GM12878 (cell line): Measurements from ENCODE around the gene SH3GL2. TPM values are rescaled to one million over a fixed set of nuclear protein-coding genes. Genes with fewer than 3 reads are reported as not detected.

Experiments
- ATAC-seq: fragments of 200-7000 bp; cut with Tn5 transposase; 3 replicates; pipeline ENCODE4 v1.9.1; 2020; ENCODE audit warnings: mild to moderate bottlenecking, moderate library complexity
- BruUV-seq: library from RNA; stranded (reverse); fragments of 400-500 nt; replicated peaks from 2 replicates; lab custom pipeline; 2021; lab: Mats Ljungman, UMichigan
- CTCF ChIA-PET: fragments of 300-600 bp; sonication (Branson Sonifier 250); formaldehyde crosslinking; extraction: SDS; loops from one replicate; lab custom pipeline; 2021; ENCODE audit warnings: inconsistent platforms; lab: Yijun Ruan, JAX
- POLR2A ChIA-PET: fragments of 350-600 bp; formaldehyde crosslinking; extraction: SDS; loops from one replicate; lab custom pipeline; 2021; ENCODE audit warnings: inconsistent platforms; lab: Charles Lee
- RAD21 ChIA-PET: fragments of 300-600 bp; sonication (Branson Sonifier 250); formaldehyde crosslinking; loops from one replicate; lab custom pipeline; 2023; ENCODE audit warnings: antibody characterized with exemption; ENCODE audit not compliant: unreplicated experiment; lab: Charles Lee
- SMC1A ChIA-PET: fragments of 300-600 bp; sonication (Branson Sonifier 250); formaldehyde crosslinking; loops from one replicate; lab custom pipeline; 2023; ENCODE audit not compliant: unreplicated experiment, uncharacterized antibody; lab: Charles Lee
- DNase-seq: peaks from one replicate; pipeline ENCODE4 v3.0.0-alpha.2; 2011; ENCODE audit warnings: low read depth, low spot score
- FAIRE-seq: peaks from 3 replicates; lab custom pipeline; 2011; peaks lifted over from hg19 to GRCh38; lab: Jason Lieb, UNC
- H2AFZ ChIP-seq: 2 replicates; pipeline ENCODE4 v1.6.0; 2011; ENCODE audit warnings: low read depth, low read length, control low read depth; ENCODE audit not compliant: control insufficient read depth
- H3K27ac ChIP-seq: 2 replicates; pipeline ENCODE4 v1.5.1; 2011; ENCODE audit warnings: control low read depth; ENCODE audit not compliant: control insufficient read depth, insufficient read depth
- H3K27me3 ChIP-seq, 2 experiments: replicated peaks in 1 of 2; 2 replicates each; pipeline versions ENCODE4 v1.6.0 to v1.6.1; 2011; ENCODE audit warnings: low read length in 1 of 2; ENCODE audit not compliant: control insufficient read depth in 2 of 2, insufficient read depth in 2 of 2
- H3K36me3 ChIP-seq, 2 experiments: 2 replicates each; pipeline ENCODE4 v1.5.1; 2011; ENCODE audit warnings: low read length in 1 of 2; ENCODE audit not compliant: control insufficient read depth in 2 of 2, insufficient read depth in 2 of 2
- H3K4me1 ChIP-seq: 2 replicates; pipeline ENCODE4 v1.6.1; 2011; ENCODE audit warnings: mild to moderate bottlenecking, low read length, moderate library complexity, mixed read lengths; ENCODE audit not compliant: control insufficient read depth, insufficient read depth
- H3K4me2 ChIP-seq: 2 replicates; pipeline ENCODE4 v1.6.0; 2011; ENCODE audit warnings: control low read depth; ENCODE audit not compliant: control insufficient read depth, insufficient read depth
- H3K4me3 ChIP-seq: fragments of 200-600 bp; sonication (generic); 2 replicates; pipeline ENCODE4 v1.5.1; 2016
- H3K79me2 ChIP-seq: 2 replicates; pipeline ENCODE4 v1.6.0; 2011; ENCODE audit warnings: low read length; ENCODE audit not compliant: control insufficient read depth, insufficient read depth
- H3K9ac ChIP-seq: 2 replicates; pipeline ENCODE4 v1.8.0; 2011; ENCODE audit warnings: low read length, control low read depth, mixed read lengths; ENCODE audit not compliant: control insufficient read depth, insufficient read depth
- H3K9me3 ChIP-seq: replicated peaks from 3 replicates; pipeline ENCODE4 v1.5.1; 2011; ENCODE audit warnings: mild to moderate bottlenecking, low read length; ENCODE audit not compliant: control insufficient read depth, insufficient read depth
- H4K20me1 ChIP-seq: 2 replicates; pipeline ENCODE4 v1.6.0; 2011; ENCODE audit not compliant: control insufficient read depth, insufficient read depth
- BCL3 ChIP-seq: IDR thresholded peaks from 2 replicates; pipeline ENCODE4 v1.6.1; 2011; ENCODE audit warnings: borderline replicate concordance, low read depth, mild to moderate bottlenecking, moderate library complexity, low read length; ENCODE audit not compliant: insufficient read depth, poor library complexity, severe bottlenecking
- CTCF ChIP-seq, 3 experiments: IDR thresholded peaks in 2 of 3; conservative IDR thresholded peaks in 1 of 3; 2 replicates each; pipeline ENCODE4 v1.5.1; 2011; ENCODE audit warnings: low read depth in 3 of 3, low read length in 3 of 3, mild to moderate bottlenecking in 3 of 3, control low read depth in 2 of 3, moderate library complexity in 2 of 3, inconsistent platforms in 1 of 3, mixed read lengths in 1 of 3; ENCODE audit not compliant: control insufficient read depth in 2 of 3, insufficient read depth in 1 of 3; ENCODE audit errors: extremely low read depth in 1 of 3
- KDM1A ChIP-seq: fragments of 200-600 bp; sonication (generic); IDR thresholded peaks from 2 replicates; pipeline ENCODE4 v1.6.1; 2016; ENCODE audit warnings: borderline replicate concordance
- LARP7 ChIP-seq: fragments of 450-650 bp; IDR thresholded peaks from 2 replicates; pipeline ENCODE4 v1.6.1; 2017; ENCODE audit warnings: mild to moderate bottlenecking
- MTA2 ChIP-seq: fragments of 450-650 bp; IDR thresholded peaks from 2 replicates; pipeline ENCODE4 v1.6.1; 2016; ENCODE audit warnings: low read depth, mild to moderate bottlenecking, moderate library complexity
- POLR2AphosphoS5 ChIP-seq: IDR thresholded peaks from 2 replicates; pipeline ENCODE4 v1.6.1; 2011; ENCODE audit warnings: mild to moderate bottlenecking, low read length, inconsistent platforms
- RAD21 ChIP-seq: IDR thresholded peaks from 2 replicates; pipeline ENCODE4 v1.6.1; 2011; ENCODE audit warnings: mild to moderate bottlenecking, low read depth, low read length, moderate library complexity; ENCODE audit not compliant: insufficient read depth
- SMAD1 ChIP-seq: fragments of 450-650 bp; IDR thresholded peaks from 2 replicates; pipeline ENCODE4 v1.6.1; 2018; ENCODE audit warnings: mild to moderate bottlenecking, low read depth; ENCODE audit not compliant: partially characterized antibody
- SMC3 ChIP-seq: IDR thresholded peaks from 2 replicates; pipeline ENCODE4 v1.6.1; 2011; ENCODE audit warnings: low read length, improper control_type of control experiment, borderline replicate concordance
- SP1 ChIP-seq: IDR thresholded peaks from one replicate; pipeline ENCODE4 v1.6.1; 2011; ENCODE audit warnings: low read depth, low read length
- SREBF2 ChIP-seq: IDR thresholded peaks from 2 replicates; pipeline ENCODE4 v1.6.1; 2012; ENCODE audit warnings: mild to moderate bottlenecking, low read length
- ZNF24 ChIP-seq: fragments of 450-650 bp; IDR thresholded peaks from 2 replicates; pipeline ENCODE4 v1.6.1; 2017; ENCODE audit warnings: antibody characterized with exemption, mild to moderate bottlenecking
- WGBS: methylation state at CpG from one replicate; pipeline ENCODE4 v1.1.6; 2016; ENCODE audit warnings: low lambda C conversion rate; ENCODE audit not compliant: insufficient replicate concordance, insufficient coverage; ENCODE audit errors: missing lambda C conversion rate; 5-methylcytosine and 5-hydroxymethylcytosine counted together
- in situ Hi-C: fragments of 300-500 bp; cut with MboI; formaldehyde crosslinking; loops from 9 replicates; pipeline ENCODE4 v1.14.3; 2018; ENCODE audit warnings: mixed read lengths
- intact Hi-C: fragments of 100-400 bp; cut with micrococcal nuclease; formaldehyde crosslinking; loops from one replicate; pipeline ENCODE4 v1.14.2; 2022; ENCODE audit not compliant: unreplicated experiment
- polyA plus RNA-seq, 11 experiments: library from polyadenylated mRNA; depleted of rRNA in 4 of 11; unstranded in 6 of 11; stranded (reverse) in 5 of 11; fragments of >200 nt; fragmentation: Nextera tagmentation in 4 of 11; fragmentation: Illumina TruSeq in 1 of 11; extraction: Ambion mirVana in 4 of 11; extraction: Trizol in 1 of 11; gene quantifications; 1 replicate in 1 of 11; 2 replicates in 10 of 11; pipeline versions ENCODE4 v1.2.1 to v1.2.3, GENCODE V29; 2011 to 2016; ENCODE audit warnings: inconsistent platforms in 2 of 11, missing spikeins in 2 of 11, low read depth in 1 of 11
- total RNA-seq, 4 experiments: library from RNA; depleted of rRNA in 3 of 4; stranded (reverse); fragments of >200 nt in 3 of 4; fragmentation: Illumina TruSeq in 1 of 4; extraction: Trizol in 1 of 4; gene quantifications; 2 replicates each; pipeline versions ENCODE4 v1.2.1 to v1.2.3, GENCODE V29; 2013 to 2021
- TF ChIP-seq, protein P1 (sequence below): IDR thresholded peaks from 2 replicates; pipeline ENCODE4 v1.6.1; 2011; ENCODE audit warnings: borderline replicate concordance, low read depth, mild to moderate bottlenecking, moderate library complexity, mixed read lengths, low read length; ENCODE audit not compliant: insufficient read depth; ENCODE audit errors: extremely low read length
- TF ChIP-seq, protein P2 (sequence below): IDR thresholded peaks from 2 replicates; pipeline ENCODE4 v1.6.1; 2012; ENCODE audit warnings: improper control_type of control experiment, low read depth, low read length; ENCODE audit not compliant: insufficient replicate concordance

Gene SH3GL2
- total and polyA plus RNA-seq, 10 of the 15 experiments (the other 5 are each of a cell fraction or from before 2014, with no cell fraction given): not detected

GRCh38 chr9:17802249-17802857 lies 223.5 kb downstream of the SH3GL2 start:
- no peaks in the 10 kb centered on the region for H4K20me1 ChIP-seq
- 29% methylated on average over 3 of the region's 3 CpGs for WGBS
- BruUV-seq: no TSS peak
- H3K27me3 ChIP-seq: no peaks in the 10 kb centered on the region
- POLR2A ChIA-PET: no interaction called here
- no peaks in the 10 kb centered on the region for H3K79me2 ChIP-seq
- H3K27ac ChIP-seq: no peak overlapping the region
- no peak overlapping the region for H3K4me2 ChIP-seq
- in situ Hi-C loops: loop anchor here (10.0 to 25.0 kb wide), 3 partner anchors 268 to 1235 kb away; partner anchors contain the start of genes RRAGA and SAXO1
- H3K9ac ChIP-seq: no peak overlapping the region
- H3K4me1 ChIP-seq: no peaks in the 10 kb centered on the region
- SMC1A ChIA-PET: interaction anchor here (0.6 to 1.2 kb wide), 2 partner anchors 9 to 269 kb away, joined by 3 read pairs; no protein-coding TSS in a partner anchor
- H2AFZ ChIP-seq: no peak overlapping the region
- no peak for FAIRE-seq
- RAD21 ChIA-PET: no interaction called here
- no peak overlapping the region for H3K4me3 ChIP-seq
- H3K9me3 ChIP-seq: no peaks in the 10 kb centered on the region
- intact Hi-C loops: loop anchor here (1.0 to 10.0 kb wide), 2 partner anchors 178 to 274 kb away; no protein-coding TSS in a partner anchor
- ATAC-seq: no peak
- DNase-seq: no peak
- CTCF ChIA-PET: interaction anchor here (0.6 to 3.9 kb wide), 8 partner anchors 8 to 1522 kb away, joined by 3 to 24 read pairs (median 6); no protein-coding TSS in a partner anchor
- H3K36me3 ChIP-seq: no peaks in the 10 kb centered on the region
- no peak for TF ChIP-seq SREBF2
- TF ChIP-seq, protein P1, sequence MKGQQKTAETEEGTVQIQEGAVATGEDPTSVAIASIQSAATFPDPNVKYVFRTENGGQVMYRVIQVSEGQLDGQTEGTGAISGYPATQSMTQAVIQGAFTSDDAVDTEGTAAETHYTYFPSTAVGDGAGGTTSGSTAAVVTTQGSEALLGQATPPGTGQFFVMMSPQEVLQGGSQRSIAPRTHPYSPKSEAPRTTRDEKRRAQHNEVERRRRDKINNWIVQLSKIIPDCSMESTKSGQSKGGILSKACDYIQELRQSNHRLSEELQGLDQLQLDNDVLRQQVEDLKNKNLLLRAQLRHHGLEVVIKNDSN: no peak
- no peak for TF ChIP-seq LARP7
- peak in 2 of 3 experiments; percentile 36 to 40; a peak in 5 of 6 replicates for TF ChIP-seq CTCF (IDR thresholded peaks at IDR 0.05 in 2 of 3, conservative IDR thresholded peaks at IDR 0.05 in 1 of 3; ENCODE audit: control insufficient read depth in 2 of 3, extremely low read depth in 1 of 3, insufficient read depth in 1 of 3, low read depth in 3 of 3, low read length in 3 of 3)
- no peak for TF ChIP-seq SP1
- TF ChIP-seq KDM1A: no peak
- peak; percentile 40; the same call in 1 of the 2 replicates for TF ChIP-seq SMC3
- no peak for TF ChIP-seq BCL3
- no peak for TF ChIP-seq ZNF24
- TF ChIP-seq SMAD1: no peak
- TF ChIP-seq MTA2: no peak
- TF ChIP-seq, protein P2, sequence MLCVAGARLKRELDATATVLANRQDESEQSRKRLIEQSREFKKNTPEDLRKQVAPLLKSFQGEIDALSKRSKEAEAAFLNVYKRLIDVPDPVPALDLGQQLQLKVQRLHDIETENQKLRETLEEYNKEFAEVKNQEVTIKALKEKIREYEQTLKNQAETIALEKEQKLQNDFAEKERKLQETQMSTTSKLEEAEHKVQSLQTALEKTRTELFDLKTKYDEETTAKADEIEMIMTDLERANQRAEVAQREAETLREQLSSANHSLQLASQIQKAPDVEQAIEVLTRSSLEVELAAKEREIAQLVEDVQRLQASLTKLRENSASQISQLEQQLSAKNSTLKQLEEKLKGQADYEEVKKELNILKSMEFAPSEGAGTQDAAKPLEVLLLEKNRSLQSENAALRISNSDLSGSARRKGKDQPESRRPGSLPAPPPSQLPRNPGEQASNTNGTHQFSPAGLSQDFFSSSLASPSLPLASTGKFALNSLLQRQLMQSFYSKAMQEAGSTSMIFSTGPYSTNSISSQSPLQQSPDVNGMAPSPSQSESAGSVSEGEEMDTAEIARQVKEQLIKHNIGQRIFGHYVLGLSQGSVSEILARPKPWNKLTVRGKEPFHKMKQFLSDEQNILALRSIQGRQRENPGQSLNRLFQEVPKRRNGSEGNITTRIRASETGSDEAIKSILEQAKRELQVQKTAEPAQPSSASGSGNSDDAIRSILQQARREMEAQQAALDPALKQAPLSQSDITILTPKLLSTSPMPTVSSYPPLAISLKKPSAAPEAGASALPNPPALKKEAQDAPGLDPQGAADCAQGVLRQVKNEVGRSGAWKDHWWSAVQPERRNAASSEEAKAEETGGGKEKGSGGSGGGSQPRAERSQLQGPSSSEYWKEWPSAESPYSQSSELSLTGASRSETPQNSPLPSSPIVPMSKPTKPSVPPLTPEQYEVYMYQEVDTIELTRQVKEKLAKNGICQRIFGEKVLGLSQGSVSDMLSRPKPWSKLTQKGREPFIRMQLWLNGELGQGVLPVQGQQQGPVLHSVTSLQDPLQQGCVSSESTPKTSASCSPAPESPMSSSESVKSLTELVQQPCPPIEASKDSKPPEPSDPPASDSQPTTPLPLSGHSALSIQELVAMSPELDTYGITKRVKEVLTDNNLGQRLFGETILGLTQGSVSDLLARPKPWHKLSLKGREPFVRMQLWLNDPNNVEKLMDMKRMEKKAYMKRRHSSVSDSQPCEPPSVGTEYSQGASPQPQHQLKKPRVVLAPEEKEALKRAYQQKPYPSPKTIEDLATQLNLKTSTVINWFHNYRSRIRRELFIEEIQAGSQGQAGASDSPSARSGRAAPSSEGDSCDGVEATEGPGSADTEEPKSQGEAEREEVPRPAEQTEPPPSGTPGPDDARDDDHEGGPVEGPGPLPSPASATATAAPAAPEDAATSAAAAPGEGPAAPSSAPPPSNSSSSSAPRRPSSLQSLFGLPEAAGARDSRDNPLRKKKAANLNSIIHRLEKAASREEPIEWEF: no peak
- peak; percentile 38 for TF ChIP-seq RAD21
- no peak for TF ChIP-seq POLR2AphosphoS5
